HG03025 (cell line): Measurements from ENCODE around the gene VAX1.

Experiments
- ATAC-seq: cut with Tn5 transposase; IDR thresholded peaks from one replicate; pipeline ENCODE4 v1.9.1; 2021; ENCODE audit warnings: mild to moderate bottlenecking, moderate library complexity; ENCODE audit not compliant: unreplicated experiment, low FRiP score

VAX1 gene

GRCh38 chr10:117164592-117165537 is 26.8 kb upstream of the VAX1 start:
- ATAC-seq = no peak

GRCh38 chr10:117163954-117164548 is 26.0 kb upstream of the VAX1 start:
- no peak for ATAC-seq

GRCh38 chr10:117163061-117163953 is 25.2 kb upstream of the VAX1 start:
- no peak for ATAC-seq

- no peak for ATAC-seq
Observed at GRCh38 chr10:117162093-117163060, 24.3 kb upstream of the VAX1 start.

GRCh38 chr10:117161386-117162033 is 23.4 kb upstream of the VAX1 start:
- ATAC-seq = no peak

- ATAC-seq = no peak
Observed at GRCh38 chr10:117160567-117160966, 22.5 kb upstream of the VAX1 start.

- ATAC-seq = no peak
Observed at GRCh38 chr10:117159390-117159789, 21.3 kb upstream of the VAX1 start.

GRCh38 chr10:117158297-117158696 is 20.2 kb upstream of the VAX1 start:
- no peak for ATAC-seq

GRCh38 chr10:117152668-117153067 is 14.6 kb upstream of the VAX1 start:
- ATAC-seq = no peak

- ATAC-seq = no peak
Observed at GRCh38 chr10:117148284-117148683, 10.2 kb upstream of the VAX1 start.

- ATAC-seq = no peak
Observed at GRCh38 chr10:117145019-117145418, 6.9 kb upstream of the VAX1 start.

- ATAC-seq = no peak
Observed at GRCh38 chr10:117143103-117143823, 5.2 kb upstream of the VAX1 start.

GRCh38 chr10:117140525-117140902 is 2.4 kb upstream of the VAX1 start:
- ATAC-seq = no peak

- no peak for ATAC-seq
Observed at GRCh38 chr10:117139581-117140524, 1.8 kb upstream of the VAX1 start.

- no peak for ATAC-seq
Observed at GRCh38 chr10:117138838-117139580, 939 bp upstream of the VAX1 start.

- no peak for ATAC-seq
Observed at GRCh38 chr10:117137031-117137910, 799 bp downstream of the VAX1 start.
